Measurements from ENCODE around the gene CKS2. TPM values are rescaled to one million over a fixed set of nuclear protein-coding genes. Genes with fewer than 3 reads are reported as not detected.

CKS2 gene
- total RNA-seq, 1 donor = 17.0 TPM

GRCh38 chr9:89329917-89330316, 18.9 kb downstream of the CKS2 start:
- H3K36me3 ChIP-seq (ENCODE audit: insufficient read depth, low read length) = peaks cover 66% of the 10 kb centered on the region
- H3K27ac ChIP-seq (ENCODE audit: low read depth, low read length) = no peak overlapping the region

DNA sequence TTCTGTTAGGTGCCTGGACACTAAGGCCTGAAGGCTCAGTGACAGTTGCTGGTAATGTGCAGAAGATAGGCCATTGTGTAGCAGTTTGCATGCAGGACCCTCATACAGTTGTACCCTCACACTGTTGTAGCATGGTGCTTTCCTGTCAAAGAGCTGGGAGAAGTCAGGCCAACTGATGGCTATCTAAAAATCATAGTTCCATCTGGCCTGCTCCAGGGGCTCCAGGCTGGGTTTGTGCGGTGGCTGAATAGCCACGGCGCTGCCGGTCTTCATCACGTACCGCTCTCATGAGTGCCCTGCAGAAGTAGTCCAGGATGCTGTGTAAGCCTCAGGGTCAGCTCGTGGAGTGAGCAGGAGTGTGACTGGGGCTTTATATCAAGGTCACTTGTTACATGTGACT, 19.5 kb downstream of the CKS2 start:
- TF ChIP-seq CTCF (IDR thresholded peaks at IDR 0.05; ENCODE audit: extremely low read depth, low read depth, low read length) = no peak
- Histone ChIP-seq H3K36me3 (ENCODE audit: insufficient read depth, low read length) (peaks cover 70% of the 10 kb centered on the region), H3K4me1 (ENCODE audit: insufficient read depth, low read length) (no peaks in the 10 kb centered on the region), H3K27me3 (ENCODE audit: insufficient read depth, low read length) (no peaks in the 10 kb centered on the region), H3K9me3 (ENCODE audit: low read depth, low read length) (no peaks in the 10 kb centered on the region), H3K4me2 (ENCODE audit: insufficient read depth, low read length) (no peak overlapping the region), H4K20me1 (ENCODE audit: insufficient read depth, low read length) (no peaks in the 10 kb centered on the region), H3K79me2 (ENCODE audit: insufficient read depth, low read length) (peaks cover 4% of the 10 kb centered on the region), H3K27ac (ENCODE audit: low read depth, low read length) (no peak overlapping the region), H3K4me3 (ENCODE audit: insufficient read depth, low read length) (no peak overlapping the region), H2AFZ (ENCODE audit: low read length) (no peak overlapping the region)
- no peak for DNase-seq (ENCODE audit: insufficient read length, low spot score, missing footprints)

More at GRCh38 chr9:89329917-89330316, 18.9 kb downstream of the CKS2 start:
- no peak for TF ChIP-seq CTCF (IDR thresholded peaks at IDR 0.05; ENCODE audit: extremely low read depth, low read depth, low read length)
- H3K4me1 ChIP-seq (ENCODE audit: insufficient read depth, low read length) = no peaks in the 10 kb centered on the region
- no peaks in the 10 kb centered on the region for H4K20me1 ChIP-seq (ENCODE audit: insufficient read depth, low read length)
- H3K4me3 ChIP-seq (ENCODE audit: insufficient read depth, low read length) = no peak overlapping the region
- no peak overlapping the region for H3K4me2 ChIP-seq (ENCODE audit: insufficient read depth, low read length)
- DNase-seq (ENCODE audit: insufficient read length, low spot score, missing footprints) = no peak
- no peak overlapping the region for H2AFZ ChIP-seq (ENCODE audit: low read length)
- H3K9me3 ChIP-seq (ENCODE audit: low read depth, low read length) = no peaks in the 10 kb centered on the region
- no peaks in the 10 kb centered on the region for H3K27me3 ChIP-seq (ENCODE audit: insufficient read depth, low read length)
- H3K79me2 ChIP-seq (ENCODE audit: insufficient read depth, low read length) = peaks cover 9% of the 10 kb centered on the region

- no peaks in the 10 kb centered on the region for H3K27me3 ChIP-seq (ENCODE audit: insufficient read depth, low read length)
- H3K9me3 ChIP-seq (ENCODE audit: low read depth, low read length) = no peaks in the 10 kb centered on the region
- no peak for DNase-seq (ENCODE audit: insufficient read length, low spot score, missing footprints)
- H3K79me2 ChIP-seq (ENCODE audit: insufficient read depth, low read length) = no peaks in the 10 kb centered on the region
- H3K4me1 ChIP-seq (ENCODE audit: insufficient read depth, low read length) = no peaks in the 10 kb centered on the region
- H3K4me3 ChIP-seq (ENCODE audit: insufficient read depth, low read length) = no peak overlapping the region
- no peak overlapping the region for H2AFZ ChIP-seq (ENCODE audit: low read length)
- no peak overlapping the region for H3K4me2 ChIP-seq (ENCODE audit: insufficient read depth, low read length)
- no peak for TF ChIP-seq CTCF (IDR thresholded peaks at IDR 0.05; ENCODE audit: extremely low read depth, low read depth, low read length)
- H3K27ac ChIP-seq (ENCODE audit: low read depth, low read length) = no peak overlapping the region
- no peaks in the 10 kb centered on the region for H4K20me1 ChIP-seq (ENCODE audit: insufficient read depth, low read length)
- peaks cover 76% of the 10 kb centered on the region for H3K36me3 ChIP-seq (ENCODE audit: insufficient read depth, low read length)
Measured at GRCh38 chr9:89339807-89340206, 28.8 kb downstream of the CKS2 start.

- Histone ChIP-seq H3K79me2 (ENCODE audit: insufficient read depth, low read length) (no peaks in the 10 kb centered on the region), H3K36me3 (ENCODE audit: insufficient read depth, low read length) (peaks cover 73% of the 10 kb centered on the region), H3K27me3 (ENCODE audit: insufficient read depth, low read length) (no peaks in the 10 kb centered on the region), H3K27ac (ENCODE audit: low read depth, low read length) (no peak overlapping the region), H3K4me3 (ENCODE audit: insufficient read depth, low read length) (no peak overlapping the region), H3K4me1 (ENCODE audit: insufficient read depth, low read length) (no peaks in the 10 kb centered on the region), H4K20me1 (ENCODE audit: insufficient read depth, low read length) (no peaks in the 10 kb centered on the region), H2AFZ (ENCODE audit: low read length) (no peak overlapping the region), H3K4me2 (ENCODE audit: insufficient read depth, low read length) (no peak overlapping the region), H3K9me3 (ENCODE audit: low read depth, low read length) (no peaks in the 10 kb centered on the region)
- no peak for TF ChIP-seq CTCF (IDR thresholded peaks at IDR 0.05; ENCODE audit: extremely low read depth, low read depth, low read length)
- DNase-seq (ENCODE audit: insufficient read length, low spot score, missing footprints) = no peak
Measured at GRCh38 chr9:89340332-89340731, 29.3 kb downstream of the CKS2 start.
